NCI-H748 treated with DMSO at 0.1 percent for 48 hours (cell line): ENCODE measurements around the gene SGCD.

ENCODE experiments used
- DNase-seq: peaks from one replicate; lab custom pipeline; 2025; lab: John Stamatoyannopoulos, UW

Gene SGCD

GRCh38 chr5:156515121-156515520 lies 188.2 kb downstream of the SGCD start:
- DNase-seq = no peak

- no peak for DNase-seq
Observed at GRCh38 chr5:156515803-156516360, 188.9 kb downstream of the SGCD start.

- no peak for DNase-seq
Observed at GRCh38 chr5:156522651-156523529, 195.9 kb downstream of the SGCD start.

GRCh38 chr5:156523607-156524006 lies 196.6 kb downstream of the SGCD start:
- no peak for DNase-seq

- DNase-seq = no peak
Observed at GRCh38 chr5:156526081-156526925, 199.3 kb downstream of the SGCD start.

- no peak for DNase-seq
Observed at GRCh38 chr5:156527611-156528010, 200.6 kb downstream of the SGCD start.

GRCh38 chr5:156528673-156529072 lies 201.7 kb downstream of the SGCD start:
- no peak for DNase-seq

GRCh38 chr5:156529892-156530291 lies 202.9 kb downstream of the SGCD start:
- no peak for DNase-seq

- DNase-seq = no peak
Observed at GRCh38 chr5:156531199-156531598, 204.2 kb downstream of the SGCD start.

- DNase-seq = no peak
Observed at GRCh38 chr5:156532921-156533320, 206.0 kb downstream of the SGCD start.

GRCh38 chr5:156534085-156534484 lies 207.1 kb downstream of the SGCD start:
- DNase-seq = no peak

- no peak for DNase-seq
Observed at GRCh38 chr5:156534906-156535485, 208.0 kb downstream of the SGCD start.

- DNase-seq = no peak
Observed at GRCh38 chr5:156540491-156540890, 213.5 kb downstream of the SGCD start.

GRCh38 chr5:156541582-156541981 lies 214.6 kb downstream of the SGCD start:
- DNase-seq = no peak

- no peak for DNase-seq
Observed at GRCh38 chr5:156543348-156544145, 216.6 kb downstream of the SGCD start.

- DNase-seq = no peak
Observed at GRCh38 chr5:156552855-156553358, 225.9 kb downstream of the SGCD start.

GRCh38 chr5:156556666-156557406 lies 229.9 kb downstream of the SGCD start:
- no peak for DNase-seq

GRCh38 chr5:156560002-156560401 lies 233.0 kb downstream of the SGCD start:
- no peak for DNase-seq

- DNase-seq = no peak
Observed at GRCh38 chr5:156561651-156562050, 234.7 kb downstream of the SGCD start.

- DNase-seq = no peak
Observed at GRCh38 chr5:156570615-156571014, 243.7 kb downstream of the SGCD start.

GRCh38 chr5:156581725-156582124 lies 254.8 kb downstream of the SGCD start:
- DNase-seq = no peak
